Measurements from ENCODE around the gene CAGE1. TPM values are rescaled to one million over a fixed set of nuclear protein-coding genes. Genes with fewer than 3 reads are reported as not detected.
A peak's percentile ranks its signal among the peaks of the same experiment; 100 is the strongest.

CAGE1 gene
- total RNA-seq, 1 donor from 2014 or later: not detected

- DNase-seq (ENCODE audit: extremely low read depth, low read depth, low spot score): peak; percentile 33
These were observed 76.7 kb downstream of the CAGE1 start, which contains the start of gene SSR1 for GRCh38 chr6:7312616-7313504. TSS of gene SSR1 (minus strand) at chr6:7313199. CDS start at chr6:7313120, 79 bp downstream.

DNA sequence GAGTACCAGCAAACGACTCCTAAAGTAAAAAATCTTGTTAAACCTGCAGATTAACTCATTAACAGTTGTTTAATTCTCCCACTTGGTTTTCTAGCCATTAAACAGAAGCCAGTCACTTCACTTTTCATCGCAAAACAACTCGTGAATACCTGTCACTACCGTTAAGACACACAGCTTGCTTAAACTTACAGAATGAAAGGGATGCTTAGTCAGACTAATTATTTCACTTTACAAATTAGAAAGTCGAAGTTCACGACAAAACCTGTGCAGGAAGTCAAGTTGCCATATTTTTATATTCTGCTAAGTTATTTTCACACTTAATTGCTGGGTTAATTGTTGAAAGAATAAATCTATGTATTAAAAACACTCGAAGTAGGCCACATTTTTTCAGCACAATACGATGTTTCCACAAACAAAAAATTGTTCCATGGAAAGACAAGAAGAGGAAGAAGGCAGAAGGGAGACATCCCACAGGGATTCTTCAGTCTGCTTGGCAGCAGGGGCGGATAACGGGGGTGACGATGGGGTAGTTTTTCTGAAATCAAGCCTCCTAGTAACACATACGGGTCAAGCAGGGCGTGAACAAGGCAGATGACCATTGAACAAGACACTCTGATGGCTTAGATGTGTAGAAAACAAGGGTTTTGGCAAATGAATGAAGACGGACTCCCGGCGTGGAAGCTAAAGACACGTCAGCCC lies 77.5 kb downstream of the CAGE1 start:
- DNase-seq (ENCODE audit: extremely low read depth, low read depth, low spot score): no peak

DNA sequence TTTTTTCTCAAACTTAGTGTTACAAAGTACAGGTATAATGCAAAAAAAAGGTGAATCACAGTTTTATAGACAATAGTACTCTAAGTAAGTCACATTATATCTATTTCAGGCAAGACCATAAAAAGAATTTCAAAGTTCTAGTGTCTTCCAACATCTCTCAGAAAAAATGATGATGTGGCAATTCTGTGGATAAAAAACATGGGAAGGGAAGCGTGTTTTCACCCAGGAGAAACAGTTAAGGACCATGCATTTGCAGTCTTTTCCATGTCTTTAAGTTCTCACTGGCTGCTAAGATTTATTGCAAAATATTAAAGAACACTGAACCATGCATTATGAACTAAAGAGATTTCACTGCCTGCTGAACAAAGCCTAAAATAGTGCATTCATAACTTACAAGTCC lies 78.4 kb downstream of the CAGE1 start:
- no peak for DNase-seq (ENCODE audit: extremely low read depth, low read depth, low spot score)

- DNase-seq (ENCODE audit: extremely low read depth, low read depth, low spot score): no peak
These were observed 80.5 kb downstream of the CAGE1 start for GRCh38 chr6:7309050-7309449.

- no peak for DNase-seq (ENCODE audit: extremely low read depth, low read depth, low spot score)
These were observed 82.0 kb downstream of the CAGE1 start for GRCh38 chr6:7307533-7307932.

- no peak for DNase-seq (ENCODE audit: extremely low read depth, low read depth, low spot score)
These were observed 84.7 kb downstream of the CAGE1 start for GRCh38 chr6:7304821-7305220.

DNA sequence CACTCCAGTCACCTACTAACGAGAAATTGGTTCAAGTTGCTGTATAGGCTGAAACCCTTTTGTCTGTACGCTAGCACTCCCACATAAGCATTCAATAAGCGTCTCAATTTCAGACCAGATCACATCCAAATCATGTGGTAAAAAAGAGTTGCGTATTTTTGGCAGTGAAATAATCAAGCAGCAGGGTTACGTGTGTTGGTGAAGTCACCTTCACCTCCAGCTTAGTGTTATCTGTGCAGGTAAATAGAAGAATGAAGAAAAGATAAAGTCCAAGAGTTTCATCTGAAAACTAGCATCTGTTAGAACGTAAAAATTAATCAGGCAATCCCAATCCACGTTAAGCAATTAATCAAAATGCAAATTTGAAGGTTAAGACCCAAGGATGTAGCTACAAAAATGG lies 87.8 kb downstream of the CAGE1 start:
- no peak for DNase-seq (ENCODE audit: extremely low read depth, low read depth, low spot score)

DNA sequence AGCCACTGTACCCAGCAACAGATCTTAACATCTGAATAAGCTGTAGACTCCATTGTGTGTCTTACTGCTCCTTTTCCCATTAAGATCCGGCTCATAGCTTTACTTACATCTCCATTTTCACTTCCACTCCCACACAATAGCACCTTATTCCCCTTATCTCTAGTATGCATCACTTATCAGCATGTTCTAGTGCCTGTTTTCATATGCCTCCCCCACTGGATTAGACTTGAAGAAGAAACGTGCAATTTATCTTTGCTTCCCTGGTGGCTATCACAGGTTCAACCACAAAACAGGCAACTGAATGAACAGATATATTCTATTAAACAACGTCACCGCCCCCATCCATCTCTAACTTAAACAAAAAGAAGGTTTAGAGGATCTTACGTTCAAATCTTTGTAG lies 88.6 kb downstream of the CAGE1 start:
- no peak for DNase-seq (ENCODE audit: extremely low read depth, low read depth, low spot score)

- no peak for DNase-seq (ENCODE audit: extremely low read depth, low read depth, low spot score)
These were observed 91.4 kb downstream of the CAGE1 start for GRCh38 chr6:7298113-7298512.

GRCh38 chr6:7296602-7297001 lies 92.9 kb downstream of the CAGE1 start:
- DNase-seq (ENCODE audit: extremely low read depth, low read depth, low spot score): no peak

DNA sequence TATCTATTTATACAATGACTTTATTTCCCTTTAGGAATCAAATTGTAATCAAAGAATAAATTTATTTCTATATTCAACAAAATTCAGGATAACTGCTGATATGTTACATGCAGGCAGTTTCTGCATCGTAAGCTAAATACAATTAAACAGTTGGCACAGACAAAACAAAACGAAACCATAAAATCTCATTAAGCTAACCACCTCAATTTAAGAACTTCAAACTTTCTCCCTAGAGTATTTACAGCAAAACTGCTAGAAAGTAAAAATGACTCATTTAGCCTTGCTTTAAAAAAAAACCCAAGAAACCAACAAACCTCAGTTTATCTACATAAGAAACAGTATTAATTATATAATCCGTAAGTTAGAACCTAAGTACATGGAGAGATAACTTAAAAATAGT lies 93.6 kb downstream of the CAGE1 start:
- DNase-seq (ENCODE audit: extremely low read depth, low read depth, low spot score): no peak

DNA sequence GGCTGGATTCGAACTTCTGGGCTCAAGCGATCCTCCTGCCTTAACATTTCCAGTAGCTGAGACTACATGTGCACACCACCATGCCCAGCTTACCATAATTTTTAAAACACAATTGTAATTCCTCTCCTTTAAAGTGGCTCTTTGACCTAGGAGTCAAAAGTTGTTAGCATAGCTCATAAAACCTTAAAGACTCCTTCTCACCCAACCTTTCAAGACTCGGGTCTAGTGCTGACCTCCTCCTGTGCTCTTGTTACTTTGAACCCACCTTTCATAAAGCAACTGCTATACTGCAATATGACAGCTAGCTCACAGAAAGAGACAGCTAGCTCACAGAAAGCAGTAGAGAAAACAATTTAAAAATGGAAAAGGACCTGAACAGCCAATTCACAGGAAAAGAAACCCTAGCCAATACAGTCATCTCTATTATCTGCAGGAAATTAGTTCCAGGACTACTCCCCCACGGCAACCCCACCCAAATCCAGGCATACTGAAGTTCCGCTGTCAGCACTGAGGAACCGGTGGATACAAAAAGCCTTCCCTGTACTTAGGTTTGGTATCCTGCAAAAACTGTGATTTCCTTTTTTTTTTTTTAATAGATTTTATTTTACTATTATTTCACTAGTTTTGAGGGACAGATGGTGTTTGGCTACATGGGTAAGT lies 96.8 kb downstream of the CAGE1 start:
- no peak for DNase-seq (ENCODE audit: extremely low read depth, low read depth, low spot score)

GRCh38 chr6:7290079-7290478 lies 99.5 kb downstream of the CAGE1 start:
- no peak for DNase-seq (ENCODE audit: extremely low read depth, low read depth, low spot score)

DNA sequence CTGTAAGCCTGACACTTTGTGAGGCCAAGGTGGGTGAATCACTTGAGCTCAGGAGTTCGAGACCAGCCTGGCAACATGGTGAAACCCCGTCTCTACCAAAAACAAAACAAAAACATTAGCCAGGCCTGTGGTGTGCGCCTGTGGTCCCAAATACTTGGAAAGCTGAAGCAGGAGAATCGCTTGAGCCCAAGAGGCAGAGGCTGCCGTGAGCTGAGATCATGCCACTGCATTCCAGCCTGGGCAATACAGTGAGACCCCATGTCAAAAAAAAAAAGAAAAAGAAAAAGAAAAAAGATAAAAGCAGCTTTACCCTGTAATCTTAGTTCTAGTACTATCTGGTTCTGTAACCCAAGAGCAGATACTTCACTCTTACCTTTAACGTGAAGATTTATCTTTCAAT lies 104.1 kb downstream of the CAGE1 start:
- DNase-seq (ENCODE audit: extremely low read depth, low read depth, low spot score): no peak

- DNase-seq (ENCODE audit: extremely low read depth, low read depth, low spot score): no peak
These were observed 105.9 kb downstream of the CAGE1 start for GRCh38 chr6:7283676-7284075.

DNA sequence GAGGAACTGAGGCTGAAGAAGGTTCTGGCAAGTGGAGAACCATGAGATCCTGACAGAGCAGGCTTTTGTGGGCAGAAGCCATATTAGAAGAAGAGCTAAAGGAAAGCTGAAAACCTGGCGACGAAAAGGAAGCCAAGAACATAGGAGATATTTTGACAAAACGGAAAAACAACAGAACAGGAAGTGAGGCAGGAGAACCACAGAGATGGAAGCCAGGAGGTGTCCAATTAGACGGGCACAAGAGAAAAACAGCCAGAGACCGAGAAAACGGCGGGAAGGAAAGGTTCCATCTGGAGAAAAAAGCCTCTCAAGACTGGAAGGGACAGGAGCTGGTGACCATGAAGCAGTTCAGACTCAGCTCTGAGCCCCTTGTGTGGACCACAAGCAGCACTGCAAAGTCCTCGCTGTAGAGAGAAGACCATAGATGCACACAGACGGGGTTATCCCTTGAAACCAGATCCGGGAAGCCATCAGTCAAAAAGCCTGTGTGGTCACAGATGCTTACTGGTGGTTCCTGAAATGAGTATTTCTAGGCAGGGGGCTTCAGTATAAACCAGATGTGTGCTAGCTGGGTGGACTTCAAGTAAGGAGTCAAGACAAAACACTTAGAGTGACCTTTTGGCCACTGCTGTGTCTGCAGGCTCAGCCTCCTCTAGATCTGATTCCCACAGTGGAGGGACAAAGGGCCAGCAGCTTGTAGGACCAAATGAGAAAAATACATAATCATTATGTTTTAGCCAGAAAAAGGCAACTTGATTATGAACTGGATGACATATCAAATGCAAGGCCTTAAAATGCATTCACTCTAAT lies 107.2 kb downstream of the CAGE1 start:
- DNase-seq (ENCODE audit: extremely low read depth, low read depth, low spot score): no peak

Other genes starting within 250 kb of the CAGE1 start
- 76.1 and 83.8 TPM in 2 replicates for gene SSR1, start 76.5 kb downstream of the CAGE1 start, total RNA-seq
- gene RIOK1, start 66 bp upstream of the CAGE1 start, total RNA-seq: 15.5 and 22.5 TPM in 2 replicates
- gene DSP, start 151.9 kb upstream of the CAGE1 start, total RNA-seq: 20.6 and 75.0 TPM in 2 replicates
- 9.9 and 10.6 TPM in 2 replicates for gene SNRNP48, start 200.5 kb upstream of the CAGE1 start, total RNA-seq